Esophagus squamous epithelium (tissue), 4 donors: ENCODE results near the gene TUBA8.

ENCODE experiments used
- CTCF ChIP-seq, 6 experiments: fragments of 450-650 bp in 4 of 6; fragments of 200-600 bp in 2 of 6; sonication (generic) in 2 of 6; IDR thresholded peaks; one replicate each; pipeline ENCODE4 v1.5.1; 2016 to 2019; ENCODE audit warnings: antibody characterized with exemption in 6 of 6, mild to moderate bottlenecking in 4 of 6, moderate library complexity in 4 of 6
- POLR2A ChIP-seq, 4 donors: fragments of 450-650 bp; IDR thresholded peaks; one replicate each; pipeline ENCODE4 v1.6.1; 2017; ENCODE audit warnings: antibody characterized with exemption in 4 of 4, mild to moderate bottlenecking in 4 of 4, moderate library complexity in 3 of 4

- TF ChIP-seq POLR2A (IDR thresholded peaks at IDR 0.05) (no peak), CTCF (IDR thresholded peaks at IDR 0.05) (no peak)
These were observed 9.8 kb upstream of the TUBA8 start for GRCh38 chr22:18100781-18101180.
